Fibroblast of pulmonary artery (primary cell): ENCODE measurements around the gene MAP2K2.
A peak's percentile ranks its signal among the peaks of the same experiment; 100 is the strongest.

ENCODE experiments used
- DNase-seq: peaks from one replicate; pipeline ENCODE4 v3.0.0-alpha.2; 2010; ENCODE audit warnings: low read depth
- H3K4me3 ChIP-seq: replicated peaks from 2 replicates; pipeline ENCODE4 v1.5.1; 2011; ENCODE audit warnings: low read depth, mild to moderate bottlenecking, control low read depth, low read length, moderate library complexity
- CTCF ChIP-seq: IDR thresholded peaks from 2 replicates; pipeline ENCODE4 v1.5.1; 2011; ENCODE audit warnings: mild to moderate bottlenecking, control low read depth, low read length, inconsistent platforms; ENCODE audit errors: missing control alignments

The MAP2K2 gene

GRCh38 chr19:4077007-4077374 lies 46.9 kb downstream of the MAP2K2 start:
- TF ChIP-seq CTCF: no peak
- no peak for DNase-seq
- no peak overlapping the region for H3K4me3 ChIP-seq

- no peak for TF ChIP-seq CTCF
- no peak for DNase-seq
- H3K4me3 ChIP-seq: no peak overlapping the region
Measured at GRCh38 chr19:4075373-4075772, 48.5 kb downstream of the MAP2K2 start.

- no peak for TF ChIP-seq CTCF
- DNase-seq: no peak
- no peak overlapping the region for H3K4me3 ChIP-seq
Measured at GRCh38 chr19:4071610-4072009, 52.3 kb downstream of the MAP2K2 start.

GRCh38 chr19:4069331-4069959 lies 54.5 kb downstream of the MAP2K2 start:
- no peak for DNase-seq
- TF ChIP-seq CTCF: no peak
- H3K4me3 ChIP-seq: no peak overlapping the region

GRCh38 chr19:4068047-4068966 lies 55.6 kb downstream of the MAP2K2 start:
- TF ChIP-seq CTCF: no peak
- peak overlapping the region; percentile 79 for H3K4me3 ChIP-seq
- no peak for DNase-seq

- DNase-seq: no peak
- H3K4me3 ChIP-seq: peak overlapping the region; percentile 79
- no peak for TF ChIP-seq CTCF
Measured at GRCh38 chr19:4067396-4068046, 56.4 kb downstream of the MAP2K2 start.
